H7 (cell line): ENCODE results near the gene PIP5K1A. TPM values are rescaled to one million over a fixed set of nuclear protein-coding genes. Genes with fewer than 3 reads are reported as not detected.

Source experiments
- DNase-seq: peaks from one replicate; pipeline ENCODE4 v3.0.0; 2012
- H3K27me3 ChIP-seq: 2 replicates; pipeline ENCODE4 v1.6.0; 2011; ENCODE audit warnings: mild to moderate bottlenecking, low read length; ENCODE audit not compliant: control insufficient read depth, insufficient read depth
- H3K36me3 ChIP-seq: replicated peaks from 2 replicates; pipeline ENCODE4 v1.5.1; 2011; ENCODE audit warnings: low read length; ENCODE audit not compliant: control insufficient read depth, insufficient read depth
- H3K4me3 ChIP-seq: 2 replicates; pipeline ENCODE4 v1.5.1; 2011; ENCODE audit warnings: low read depth, mild to moderate bottlenecking, control low read depth, low read length, moderate library complexity; ENCODE audit not compliant: insufficient read depth
- total RNA-seq: library from RNA; depleted of rRNA; stranded (reverse); fragments of >200 nt; shearing (Covaris generic); gene quantifications from 2 replicates; pipeline ENCODE4 v1.2.3, GENCODE V29; 2014

The PIP5K1A gene
- total RNA-seq, 1 experiment from 2014 or later, result 86.6 TPM

DNA sequence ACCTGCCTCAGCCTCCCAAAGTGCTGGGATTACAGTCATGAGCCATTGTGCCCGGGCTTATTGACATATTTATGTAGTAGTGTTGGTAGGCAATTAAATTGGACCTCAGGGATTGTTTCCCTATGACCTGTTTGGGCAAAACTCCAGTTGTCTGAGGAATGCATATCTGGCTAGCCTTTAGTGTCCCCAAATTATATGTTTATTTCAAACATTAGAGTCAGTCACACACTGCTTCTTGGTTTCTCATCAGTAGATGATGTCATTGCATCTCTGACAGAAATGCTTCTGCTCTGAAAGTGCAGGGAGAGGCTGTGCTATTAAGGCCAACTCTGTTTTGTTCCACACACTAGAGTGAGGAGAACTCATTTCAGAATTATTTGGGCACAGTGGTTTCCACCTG is 12.5 kb downstream of the PIP5K1A start:
- no peak for DNase-seq
- Histone ChIP-seq H3K27me3 (no peaks in the 10 kb centered on the region), H3K4me3 (no peak overlapping the region), H3K36me3 (peaks cover 5% of the 10 kb centered on the region)

DNA sequence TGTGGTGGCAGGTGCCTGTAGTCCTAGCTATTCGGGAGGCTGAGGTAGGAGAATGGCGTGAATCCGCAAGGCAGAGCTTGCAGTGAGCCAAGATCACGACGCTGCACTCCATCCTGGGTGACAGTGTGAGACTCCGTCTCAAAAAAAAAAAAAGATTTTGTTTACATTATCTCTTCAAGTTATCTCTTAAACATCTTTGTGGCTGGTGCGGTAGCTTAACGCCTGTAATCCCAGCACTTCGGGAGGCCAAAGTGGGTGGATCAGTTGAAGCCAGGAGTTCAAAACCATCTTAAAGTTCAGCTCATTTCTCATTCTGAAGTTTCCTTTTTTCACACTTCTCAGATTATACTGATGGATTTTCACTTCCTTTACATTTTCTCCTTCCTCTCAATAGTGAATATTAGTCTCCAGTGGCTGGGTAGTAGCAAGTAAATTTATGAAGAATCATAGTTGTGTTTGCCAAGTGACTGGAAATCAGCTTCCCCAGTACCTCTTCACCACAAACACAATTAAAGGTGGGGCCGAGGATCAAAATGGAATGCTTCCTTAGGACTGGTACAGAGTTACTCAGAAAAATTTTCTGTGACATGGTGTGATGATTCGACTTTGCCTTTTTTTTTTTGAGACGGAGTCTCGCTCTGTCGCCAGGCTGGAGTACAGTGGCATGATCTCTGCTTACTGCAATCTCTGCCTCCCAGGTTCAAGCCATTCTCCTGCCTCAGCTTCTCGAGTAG is 13.8 kb downstream of the PIP5K1A start:
- no peak for DNase-seq
- Histone ChIP-seq H3K4me3 (no peak overlapping the region), H3K27me3 (no peaks in the 10 kb centered on the region), H3K36me3 (peaks cover 5% of the 10 kb centered on the region)

DNA sequence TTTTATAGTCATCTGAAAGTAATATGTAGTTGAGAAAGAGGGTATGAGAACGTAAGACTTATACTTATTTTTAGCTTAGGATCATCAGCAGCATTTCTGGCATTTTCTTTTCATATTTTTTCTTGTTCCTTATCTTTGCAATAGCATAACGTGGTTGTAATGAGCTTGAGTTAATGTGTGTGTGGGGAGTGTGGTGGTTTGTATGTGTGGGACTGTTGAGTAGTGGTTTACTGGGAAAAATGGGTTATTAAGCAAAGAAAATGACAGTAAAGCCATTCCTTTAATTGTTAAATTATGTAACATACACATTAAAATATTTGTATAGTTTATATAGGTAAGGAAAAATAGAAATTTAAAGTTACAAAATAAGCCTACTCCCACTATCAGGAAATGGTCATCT is 15.2 kb downstream of the PIP5K1A start:
- DNase-seq, result no peak
- Histone ChIP-seq H3K36me3 (peaks cover 3% of the 10 kb centered on the region), H3K27me3 (no peaks in the 10 kb centered on the region), H3K4me3 (no peak overlapping the region)

DNA sequence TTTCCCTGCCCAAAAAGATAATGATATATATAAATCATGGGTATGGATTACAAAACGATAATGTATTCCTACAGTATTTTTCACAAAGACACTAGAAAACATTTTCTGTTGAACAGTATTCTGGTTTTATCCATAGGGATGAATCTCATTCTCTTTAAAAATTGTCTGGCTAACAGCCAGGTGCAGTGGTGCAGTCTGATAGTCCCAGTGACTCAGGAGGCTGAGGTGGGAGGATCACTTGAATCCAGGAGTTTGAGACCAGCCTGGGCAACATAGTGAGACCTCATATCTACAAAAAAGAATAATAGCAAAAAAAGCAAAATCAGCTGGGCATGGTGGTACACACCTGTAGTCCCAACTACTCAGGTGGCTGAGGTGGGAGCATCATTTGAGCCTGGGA is 23.3 kb downstream of the PIP5K1A start:
- H3K36me3 ChIP-seq, result peaks cover 5% of the 10 kb centered on the region

DNA sequence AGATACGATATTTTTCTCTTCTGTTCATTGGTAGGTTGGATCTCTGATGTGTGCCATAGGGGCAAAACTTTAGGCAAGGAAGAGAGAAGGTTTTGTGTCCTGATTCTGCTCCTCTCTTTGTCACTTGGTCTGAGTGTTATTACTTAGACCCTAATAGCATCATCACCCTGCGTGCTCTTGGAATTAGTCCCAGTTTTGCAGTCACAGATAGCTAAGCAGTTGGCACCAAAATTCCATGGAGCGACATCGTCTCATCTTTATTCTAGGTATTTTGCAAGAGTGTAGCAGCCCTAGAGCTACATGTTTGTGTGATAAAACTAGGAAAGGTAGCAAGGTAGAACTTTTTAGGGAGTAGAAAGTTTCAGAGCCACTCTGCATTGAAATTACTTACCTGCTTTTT is 23.8 kb downstream of the PIP5K1A start:
- no peak for DNase-seq
- H3K4me3 ChIP-seq, result no peak overlapping the region
- peaks cover 6% of the 10 kb centered on the region for H3K36me3 ChIP-seq
- no peaks in the 10 kb centered on the region for H3K27me3 ChIP-seq

More for the DNA sequence above, 23.3 kb downstream of the PIP5K1A start:
- no peaks in the 10 kb centered on the region for H3K27me3 ChIP-seq
- H3K4me3 ChIP-seq, result no peak overlapping the region
- DNase-seq, result no peak

DNA sequence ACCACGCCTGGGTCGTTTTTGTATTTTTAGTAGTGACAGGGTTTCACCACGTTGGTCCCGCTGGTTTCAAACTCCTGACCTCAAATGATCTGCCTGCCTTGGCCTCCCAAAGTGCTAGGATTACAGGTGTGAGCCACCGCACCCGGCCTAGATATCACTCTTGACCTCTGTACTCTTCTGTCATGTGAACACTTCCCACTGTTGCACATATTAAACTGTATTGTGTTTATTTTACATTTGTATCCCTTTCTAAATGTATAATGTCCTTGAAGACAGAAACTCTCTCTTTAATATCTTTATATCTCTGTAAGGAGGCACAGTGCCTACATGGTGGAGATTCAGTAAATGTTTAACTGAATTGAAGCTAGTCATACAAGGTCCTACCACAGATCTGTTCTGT is 36.9 kb downstream of the PIP5K1A start:
- Histone ChIP-seq H3K36me3 (peaks cover 61% of the 10 kb centered on the region), H3K27me3 (no peaks in the 10 kb centered on the region), H3K4me3 (no peak overlapping the region)
- no peak for DNase-seq

DNA sequence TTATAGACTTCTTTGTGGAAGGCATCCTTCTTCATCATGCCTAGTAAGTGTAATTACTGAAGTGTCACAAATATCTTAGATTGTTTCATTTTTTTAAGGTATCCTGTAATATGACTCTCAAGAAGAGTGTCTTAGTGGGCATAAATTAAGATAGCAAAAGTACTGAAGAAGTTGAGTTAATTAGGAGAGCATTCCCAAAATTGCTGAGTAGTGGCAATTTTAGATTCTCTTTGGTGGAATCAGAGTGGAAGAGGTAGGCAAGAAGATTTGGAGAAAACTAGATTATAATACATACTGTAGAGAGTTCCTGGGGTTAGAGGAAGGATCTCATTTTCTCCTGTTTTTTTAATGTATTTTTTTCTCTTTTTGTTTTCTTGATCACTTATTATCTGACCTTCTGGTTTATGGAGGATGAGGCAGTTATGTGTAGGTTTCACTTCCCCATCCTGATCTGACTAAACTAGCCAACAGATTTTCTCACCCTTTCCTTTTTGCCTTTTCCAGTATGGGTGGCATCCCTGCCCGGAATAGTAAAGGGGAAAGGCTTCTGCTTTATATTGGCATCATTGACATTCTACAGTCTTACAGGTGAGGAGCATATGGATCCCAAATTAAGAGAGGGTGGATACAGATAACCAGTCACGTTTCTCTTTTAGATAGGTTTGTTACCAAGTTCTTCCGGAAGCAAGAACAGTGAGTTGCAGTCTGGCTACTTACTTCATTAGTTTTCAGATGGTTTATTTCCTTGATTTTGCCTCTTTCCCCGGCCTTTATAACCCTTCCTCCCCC is 39.5 kb downstream of the PIP5K1A start:
- Histone ChIP-seq H3K27me3 (no peaks in the 10 kb centered on the region), H3K36me3 (peaks cover 60% of the 10 kb centered on the region)

DNA sequence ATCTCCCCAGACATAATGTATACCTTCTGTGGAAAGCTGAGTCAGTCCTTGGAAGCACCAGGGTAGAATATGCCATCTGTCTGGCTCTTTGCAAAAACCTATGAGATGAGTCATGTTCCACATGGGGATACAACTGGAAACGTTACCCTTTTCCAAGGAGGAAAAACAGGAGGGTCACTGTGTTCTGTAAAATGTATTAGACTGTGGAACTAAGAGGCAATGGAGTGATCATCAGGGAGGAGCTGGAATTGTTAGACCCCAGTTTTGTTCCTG is 40.1 kb downstream of the PIP5K1A start:
- no peaks in the 10 kb centered on the region for H3K27me3 ChIP-seq
- DNase-seq, result no peak
- no peak overlapping the region for H3K4me3 ChIP-seq
- H3K36me3 ChIP-seq, result peaks cover 63% of the 10 kb centered on the region

More for the DNA sequence above, 39.5 kb downstream of the PIP5K1A start:
- no peak for DNase-seq
- H3K4me3 ChIP-seq, result no peak overlapping the region

DNA sequence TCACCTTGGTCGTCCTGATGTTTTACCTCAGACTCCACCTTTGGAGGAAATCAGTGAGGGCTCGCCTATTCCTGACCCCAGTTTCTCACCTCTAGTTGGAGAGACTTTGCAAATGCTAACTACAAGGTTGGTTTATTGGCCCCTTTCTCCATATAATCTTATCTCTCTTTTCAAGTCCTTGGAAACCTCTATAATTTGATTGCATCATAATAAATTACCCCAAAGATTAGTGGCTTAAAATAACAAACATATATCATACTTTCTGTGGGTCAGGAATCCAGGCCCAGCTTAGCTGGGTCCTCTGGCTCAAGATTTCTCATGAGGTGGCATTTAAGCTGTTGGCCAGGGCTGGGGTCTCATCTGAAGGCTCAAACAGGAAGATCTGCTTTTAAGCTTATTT is 44.1 kb downstream of the PIP5K1A start:
- DNase-seq, result no peak
- H3K36me3 ChIP-seq, result peaks cover 63% of the 10 kb centered on the region
- H3K4me3 ChIP-seq, result no peak overlapping the region
- no peaks in the 10 kb centered on the region for H3K27me3 ChIP-seq

DNA sequence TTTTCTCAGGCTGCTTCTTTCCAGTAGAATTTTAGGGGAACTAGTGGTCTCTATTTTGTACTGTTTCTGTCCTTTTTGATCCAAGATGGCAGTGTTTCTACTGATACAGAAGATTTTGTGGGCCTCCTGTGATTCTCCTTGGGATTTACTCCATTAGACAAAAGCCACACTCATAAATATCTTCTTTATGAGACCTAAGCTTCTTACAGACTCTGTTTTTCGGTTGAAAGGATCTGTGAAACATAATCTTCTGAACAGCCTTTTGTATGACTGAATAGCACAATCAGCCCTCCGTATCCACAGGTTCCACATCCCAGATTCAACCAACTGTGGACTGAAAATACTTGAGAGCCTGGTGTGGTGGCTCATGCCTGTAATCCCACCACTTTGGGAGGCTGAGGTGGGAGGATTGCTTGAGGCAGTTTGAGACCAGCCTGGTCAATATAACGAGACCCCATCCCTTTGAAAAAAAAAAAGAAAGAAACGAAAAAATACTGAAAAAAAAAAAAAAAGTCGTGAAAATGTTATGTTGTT is 45.4 kb downstream of the PIP5K1A start:
- H3K27me3 ChIP-seq, result no peaks in the 10 kb centered on the region
- peaks cover 61% of the 10 kb centered on the region for H3K36me3 ChIP-seq
- DNase-seq, result no peak
- H3K4me3 ChIP-seq, result no peak overlapping the region

DNA sequence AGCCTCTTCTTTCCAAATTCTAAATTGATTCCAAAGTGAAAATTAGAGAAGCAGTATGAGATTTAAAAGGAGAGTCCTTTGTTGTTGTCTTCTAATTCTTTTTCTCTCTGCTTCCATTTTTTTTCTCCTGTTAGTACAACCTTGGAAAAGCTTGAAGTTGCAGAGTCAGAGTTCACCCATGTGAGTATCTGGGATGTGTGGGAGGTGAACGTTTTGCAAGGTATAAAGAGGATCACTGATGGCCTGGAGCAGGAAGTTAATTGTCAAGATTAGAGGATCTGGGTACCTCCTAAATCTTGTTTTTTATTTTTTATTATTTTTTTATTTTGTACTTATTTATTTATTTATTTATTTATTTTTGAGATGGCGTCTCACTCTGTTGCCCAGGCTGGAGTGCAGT is 48.4 kb downstream of the PIP5K1A start:
- no peak for DNase-seq
- H3K36me3 ChIP-seq, result peaks cover 51% of the 10 kb centered on the region
- H3K27me3 ChIP-seq, result no peaks in the 10 kb centered on the region
- no peak overlapping the region for H3K4me3 ChIP-seq

DNA sequence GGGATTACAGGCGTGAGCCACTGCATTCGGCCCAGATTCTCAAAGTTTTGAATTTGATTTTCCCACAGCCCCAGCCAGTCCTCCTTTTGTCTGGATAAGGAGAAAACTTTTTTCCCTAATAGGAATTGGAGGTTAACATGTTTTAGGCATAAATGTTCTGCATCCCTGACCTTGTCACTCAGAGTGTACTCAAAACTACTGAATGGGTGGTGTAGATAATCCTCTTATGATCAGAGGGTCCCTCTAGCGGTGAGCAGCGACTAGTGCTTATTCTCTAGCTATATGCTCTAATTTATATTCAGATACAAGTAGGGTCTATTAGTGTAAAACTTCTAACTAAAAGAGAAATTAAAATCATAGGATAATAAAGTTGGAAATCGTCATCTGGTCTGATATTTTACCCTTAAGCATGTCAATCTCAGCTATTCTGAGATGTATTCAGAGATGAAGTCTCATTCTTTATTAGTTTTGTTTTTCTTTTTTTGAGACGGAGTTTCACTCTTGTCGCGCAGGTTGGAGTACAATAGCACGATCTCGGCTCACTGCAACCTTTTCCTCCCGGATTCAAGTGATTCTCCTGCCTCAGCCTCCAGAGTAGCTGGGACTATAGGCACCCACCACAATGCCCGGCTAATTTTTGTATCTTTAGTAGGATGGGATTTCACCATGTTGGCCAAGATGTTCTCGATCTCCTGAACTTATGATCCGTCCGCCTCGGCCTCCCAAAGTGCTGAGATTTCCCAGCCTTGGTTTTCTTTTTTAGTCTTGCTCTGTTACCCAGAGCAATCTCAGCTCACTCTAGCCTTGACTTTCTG is 53.5 kb downstream of the PIP5K1A start:
- H3K27me3 ChIP-seq, result no peaks in the 10 kb centered on the region
- DNase-seq, result peak; percentile 78
- H3K36me3 ChIP-seq, result peaks cover 17% of the 10 kb centered on the region
- H3K4me3 ChIP-seq, result no peak overlapping the region

DNA sequence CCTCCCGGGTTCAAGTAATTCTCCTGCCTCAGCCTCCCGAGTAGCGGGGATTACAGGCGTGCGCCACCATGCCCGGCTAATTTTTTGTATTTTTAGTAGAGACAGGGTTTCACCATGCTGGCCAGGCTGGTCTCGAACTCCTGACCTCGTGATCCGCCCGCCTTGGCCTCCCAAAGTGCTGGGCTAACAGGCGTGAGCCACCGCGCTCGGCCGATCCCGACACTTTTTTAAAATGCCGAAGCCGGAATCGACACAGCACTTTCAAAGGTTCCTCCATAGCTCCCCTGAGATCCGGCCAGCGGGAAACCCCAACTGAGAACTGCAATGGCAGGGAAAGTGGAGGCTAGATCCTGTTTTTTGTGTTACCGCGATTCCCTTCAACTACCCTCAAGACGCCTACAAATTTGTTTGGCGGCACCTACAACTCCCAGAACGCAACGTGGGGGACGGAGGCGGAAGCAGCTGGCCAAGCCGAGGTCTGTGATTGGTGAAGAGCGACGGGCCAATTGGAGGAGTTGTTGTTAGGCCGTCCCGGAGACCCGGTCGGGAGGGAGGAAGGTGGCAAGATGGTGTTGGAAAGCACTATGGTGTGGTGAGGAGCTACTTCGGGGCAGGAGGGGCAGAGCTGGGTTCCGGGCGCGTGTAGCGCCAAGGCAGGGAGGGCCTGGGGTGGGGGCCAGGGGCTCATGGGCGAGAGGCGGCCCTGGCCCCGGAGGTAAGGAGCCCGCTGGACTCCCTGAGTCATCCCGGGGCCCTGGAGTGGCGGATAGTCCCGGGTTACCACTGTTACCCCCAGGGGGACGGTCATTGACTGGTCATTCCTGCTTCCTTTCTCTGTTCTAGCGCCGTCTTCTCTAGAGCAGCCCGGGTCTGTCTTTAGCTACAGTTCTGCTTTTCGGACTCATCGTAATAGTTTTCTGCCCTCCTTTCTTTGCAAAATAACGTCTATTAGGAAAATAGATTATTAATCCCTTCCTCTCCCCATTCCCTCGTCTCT is 56.2 kb downstream of the PIP5K1A start, which contains the start of gene PSMD4:
TSS of gene PSMD4 (plus strand) at position 518 of the 997 bp plus-strand sequence. CDS start at position 567, 49 bp downstream.
- DNase-seq, result peak; percentile 98
- peaks cover 3% of the 10 kb centered on the region for H3K36me3 ChIP-seq
- peak within 1 kb of the TSS; percentile 94 for H3K4me3 ChIP-seq
- no peaks in the 10 kb centered on the region for H3K27me3 ChIP-seq
